Activated T-helper 9 cell treated with anti-CD3 and anti-CD28 coated beads, Interleukin-2, amount 50 U/mL, for 16 hours (primary cell): ENCODE results near the gene RNASE4.
"Not testable (repeated sequence)": the region's sequence is repeated elsewhere in the genome, so short reads cannot be mapped to it uniquely, and the experiment has no call there.

Experiments
- DNase-seq: peaks from one replicate; pipeline ENCODE4 v3.0.0-alpha.2; 2020; ENCODE audit warnings: low read depth

The RNASE4 gene

GRCh38 chr14:20698934-20699333 lies 14.6 kb downstream of the RNASE4 start:
- no peak for DNase-seq

- no peak for DNase-seq
Measured at GRCh38 chr14:20699931-20700330, 15.6 kb downstream of the RNASE4 start.

- DNase-seq = not testable (repeated sequence)
Measured at GRCh38 chr14:20700965-20701364, 16.6 kb downstream of the RNASE4 start.

- DNase-seq = no peak
Measured at GRCh38 chr14:20706657-20707355, 22.4 kb downstream of the RNASE4 start.

GRCh38 chr14:20707622-20708021 lies 23.3 kb downstream of the RNASE4 start:
- DNase-seq = no peak

- no peak for DNase-seq
Measured at GRCh38 chr14:20711261-20711660, 26.9 kb downstream of the RNASE4 start.

- DNase-seq = no peak
Measured at GRCh38 chr14:20711685-20712084, 27.3 kb downstream of the RNASE4 start.

- no peak for DNase-seq
Measured at GRCh38 chr14:20712904-20713303, 28.5 kb downstream of the RNASE4 start.

GRCh38 chr14:20714593-20715250 lies 30.4 kb downstream of the RNASE4 start:
- no peak for DNase-seq

- DNase-seq = no peak
Measured at GRCh38 chr14:20719777-20720176, 35.4 kb downstream of the RNASE4 start.

- DNase-seq = no peak
Measured at GRCh38 chr14:20720741-20721140, 36.4 kb downstream of the RNASE4 start.

- no peak for DNase-seq
Measured at GRCh38 chr14:20722016-20722415, 37.7 kb downstream of the RNASE4 start.

- no peak for DNase-seq
Measured at GRCh38 chr14:20723488-20723887, 39.1 kb downstream of the RNASE4 start.

GRCh38 chr14:20726121-20726520 lies 41.8 kb downstream of the RNASE4 start:
- not testable (repeated sequence) for DNase-seq

GRCh38 chr14:20726531-20726930 lies 42.2 kb downstream of the RNASE4 start:
- no peak for DNase-seq

- no peak for DNase-seq
Measured at GRCh38 chr14:20730891-20731290, 46.5 kb downstream of the RNASE4 start.

GRCh38 chr14:20732477-20732876 lies 48.1 kb downstream of the RNASE4 start:
- DNase-seq = no peak

- no peak for DNase-seq
Measured at GRCh38 chr14:20732979-20733635, 48.7 kb downstream of the RNASE4 start.

- no peak for DNase-seq
Measured at GRCh38 chr14:20733684-20734429, 49.5 kb downstream of the RNASE4 start.

GRCh38 chr14:20734430-20734806 lies 50.1 kb downstream of the RNASE4 start:
- DNase-seq = no peak

- DNase-seq = not testable (repeated sequence)
Measured at GRCh38 chr14:20738292-20738691, 53.9 kb downstream of the RNASE4 start.

- DNase-seq = no peak
Measured at GRCh38 chr14:20742132-20742531, 57.8 kb downstream of the RNASE4 start.

GRCh38 chr14:20743556-20743955 lies 59.2 kb downstream of the RNASE4 start:
- DNase-seq = no peak
